Astrocyte of the cerebellum (primary cell): ENCODE results near the gene AUH.

Experiments
- DNase-seq: peaks from one replicate; pipeline ENCODE4 v3.0.0-alpha.2; 2011; ENCODE audit warnings: low read depth
- H3K4me3 ChIP-seq: 2 replicates; pipeline ENCODE4 v1.5.1; 2011; ENCODE audit warnings: mild to moderate bottlenecking, low read depth, low read length, moderate library complexity
- CTCF ChIP-seq: IDR thresholded peaks from 2 replicates; pipeline ENCODE4 v1.5.1; 2012; ENCODE audit warnings: low read length, low read depth, moderate library complexity, mild to moderate bottlenecking; ENCODE audit errors: missing control alignments
- in situ Hi-C: cut with HindIII; loops from 2 replicates; pipeline ENCODE4 v1.10.0; 2017; ENCODE audit warnings: low sequenced_read_pairs

AUH gene

GRCh38 chr9:91170951-91171350, 190.8 kb downstream of the AUH start:
- DNase-seq: no peak
- no peak for TF ChIP-seq CTCF

GRCh38 chr9:91166796-91167366, 194.8 kb downstream of the AUH start:
- DNase-seq: peak; percentile 54
- no peak for TF ChIP-seq CTCF
- in situ Hi-C loops: no loop called here
- no peak overlapping the region for H3K4me3 ChIP-seq

More at GRCh38 chr9:91170951-91171350, 190.8 kb downstream of the AUH start:
- in situ Hi-C loops: no loop called here
- H3K4me3 ChIP-seq: no peak overlapping the region

GRCh38 chr9:91164724-91165520, 196.8 kb downstream of the AUH start:
- in situ Hi-C loops: no loop called here
- H3K4me3 ChIP-seq: no peak overlapping the region
- DNase-seq: peak; percentile 92
- no peak for TF ChIP-seq CTCF
